K562 (cell line): ENCODE results near the gene TTLL11. TPM values are rescaled to one million over a fixed set of nuclear protein-coding genes. Genes with fewer than 3 reads are reported as not detected.

Experiments used
- ATAC-seq: fragments of 200-7000 bp; cut with Tn5 transposase; 3 replicates; pipeline ENCODE4 v1.9.1; 2020; ENCODE audit warnings: moderate library complexity
- BruUV-seq: library from RNA; stranded (reverse); fragments of 400-500 nt; replicated peaks from 2 replicates; lab custom pipeline; 2021; lab: Mats Ljungman, UMichigan
- CTCF ChIA-PET: fragments of 300-600 bp; formaldehyde crosslinking; extraction: SDS; loops from one replicate; lab custom pipeline; 2021; ENCODE audit warnings: low intra/inter-chr PET ratio; lab: Yijun Ruan, JAX
- POLR2A ChIA-PET: fragments of 300-600, 350-650 bp; sonication (Branson Sonifier 250); formaldehyde crosslinking; extraction: SDS; loops from one replicate; lab custom pipeline; 2021; ENCODE audit warnings: antibody characterized with exemption, inconsistent platforms; lab: Yijun Ruan, JAX
- DNase-seq, 4 experiments: peaks; one replicate each; pipeline versions ENCODE4 v3.0.0 to v3.0.0-alpha.2; 2011 to 2018; ENCODE audit warnings: low spot score in 3 of 4, mixed read lengths in 3 of 4; ENCODE audit errors: extremely low read depth in 1 of 4
- FAIRE-seq: peaks from 2 replicates; lab custom pipeline; 2011; peaks lifted over from hg19 to GRCh38; lab: Jason Lieb, UNC
- H2AFZ ChIP-seq: 2 replicates; pipeline ENCODE4 v1.6.0; 2011; ENCODE audit warnings: low read depth, low read length, control low read depth, inconsistent platforms
- H3K27ac ChIP-seq: fragments of 200-600 bp; 3 replicates; pipeline ENCODE4 v1.8.0; 2011; ENCODE audit warnings: low read depth, mild to moderate bottlenecking, control low read depth, inconsistent platforms, low read length, moderate library complexity, mixed read lengths; ENCODE audit errors: extremely low read depth
- H3K27me3 ChIP-seq, 2 experiments: fragments of 300-600 bp in 1 of 2; 2 replicates in 1 of 2; 3 replicates in 1 of 2; pipeline versions ENCODE4 v1.6.0 to v1.8.0; 2011; ENCODE audit warnings: inconsistent platforms in 2 of 2, low read length in 2 of 2, mild to moderate bottlenecking in 1 of 2, mixed read lengths in 1 of 2, moderate library complexity in 1 of 2; ENCODE audit not compliant: control insufficient read depth in 2 of 2, insufficient read depth in 2 of 2
- H3K36me3 ChIP-seq: fragments of 300-600 bp; 3 replicates; pipeline ENCODE4 v1.8.0; 2011; ENCODE audit warnings: mild to moderate bottlenecking, low read length, inconsistent platforms; ENCODE audit not compliant: control insufficient read depth, insufficient read depth
- H3K4me1 ChIP-seq, 2 experiments: fragments of 200-600 bp in 1 of 2; replicated peaks in 1 of 2; 2 replicates in 1 of 2; 3 replicates in 1 of 2; pipeline versions ENCODE4 v1.5.1 to v1.8.0; 2011; ENCODE audit warnings: inconsistent platforms in 2 of 2, low read length in 2 of 2, mild to moderate bottlenecking in 1 of 2, mixed read lengths in 1 of 2, moderate library complexity in 1 of 2; ENCODE audit not compliant: control insufficient read depth in 2 of 2, insufficient read depth in 2 of 2
- H3K4me2 ChIP-seq: 2 replicates; pipeline ENCODE4 v1.6.1; 2011; ENCODE audit warnings: low read length, control low read depth, inconsistent platforms, mixed read lengths; ENCODE audit not compliant: insufficient read depth
- H3K4me3 ChIP-seq: fragments of 200-600 bp; sonication (generic), shearing (Covaris generic); 2 replicates; pipeline ENCODE4 v1.5.1; 2016; ENCODE audit warnings: control low read depth, inconsistent platforms
- H3K79me2 ChIP-seq: fragments of 200-600 bp; 3 replicates; pipeline ENCODE4 v1.8.0; 2011; ENCODE audit warnings: low read length, inconsistent platforms; ENCODE audit not compliant: control insufficient read depth, insufficient read depth
- H3K9ac ChIP-seq, 2 experiments: 2 replicates each; pipeline versions ENCODE4 v1.6.0 to v1.6.1; 2011; ENCODE audit warnings: low read depth in 2 of 2, low read length in 2 of 2, control low read depth in 1 of 2, inconsistent platforms in 1 of 2, mild to moderate bottlenecking in 1 of 2, mixed read lengths in 1 of 2; ENCODE audit not compliant: insufficient read depth in 1 of 2
- H3K9me1 ChIP-seq: one replicate; pipeline ENCODE4 v1.6.0; 2011; ENCODE audit warnings: inconsistent platforms, mild to moderate bottlenecking, low read length, moderate library complexity; ENCODE audit not compliant: control insufficient read depth, insufficient read depth
- H3K9me3 ChIP-seq: replicated peaks from 2 replicates; pipeline ENCODE4 v1.5.1; 2011; ENCODE audit warnings: low read depth, low read length, inconsistent platforms; ENCODE audit not compliant: control insufficient read depth, insufficient read depth
- H4K20me1 ChIP-seq: replicated peaks from 2 replicates; pipeline ENCODE4 v1.6.1; 2011; ENCODE audit warnings: low read length, inconsistent platforms, mixed read lengths; ENCODE audit not compliant: control insufficient read depth, insufficient read depth
- ASH1L ChIP-seq: fragments of 450-650 bp; IDR thresholded peaks from 2 replicates; pipeline ENCODE4 v1.6.1; 2018; ENCODE audit warnings: borderline replicate concordance, mild to moderate bottlenecking, low read depth; ENCODE audit not compliant: partially characterized antibody
- HLTF ChIP-seq: fragments of 450-650 bp; IDR thresholded peaks from 2 replicates; pipeline ENCODE4 v1.6.1; 2016
- ILK ChIP-seq: fragments of 450-650 bp; IDR thresholded peaks from 2 replicates; pipeline ENCODE4 v1.6.1; 2016; ENCODE audit warnings: missing genetic modification characterization, low read depth, mild to moderate bottlenecking, missing compliant biosample characterization, moderate library complexity, borderline replicate concordance
- NFIC ChIP-seq: fragments of 450-650 bp; IDR thresholded peaks from 2 replicates; pipeline ENCODE4 v1.6.1; 2017; ENCODE audit warnings: mild to moderate bottlenecking, inconsistent platforms
- PCBP1 ChIP-seq: fragments of 200-400 bp; formaldehyde crosslinking; IDR thresholded peaks from 2 replicates; pipeline ENCODE4 v1.6.1; 2018; ENCODE audit warnings: mild to moderate bottlenecking, low read depth, low read length; ENCODE audit not compliant: poor library complexity, severe bottlenecking
- SMARCA5 ChIP-seq: fragments of 450-650 bp; IDR thresholded peaks from 2 replicates; pipeline ENCODE4 v1.6.1; 2016
- STAG1 ChIP-seq: sonication (generic); formaldehyde crosslinking; IDR thresholded peaks from 2 replicates; pipeline ENCODE4 v1.5.0; 2020; ENCODE audit warnings: missing genetic modification reagents, borderline replicate concordance
- ZNF224 ChIP-seq: sonication (generic); formaldehyde crosslinking; IDR thresholded peaks from 2 replicates; pipeline ENCODE4 v1.8.0; 2022; ENCODE audit warnings: mild to moderate bottlenecking, missing genetic modification reagents
- ZNF764 ChIP-seq: fragments of 250-450 bp; sonication (Bioruptor Pico); IDR thresholded peaks from 2 replicates; pipeline ENCODE4 v1.4.0; 2020; ENCODE audit warnings: low read depth, mild to moderate bottlenecking, moderate library complexity
- ZNF79 ChIP-seq: fragments of 250-450 bp; sonication (Bioruptor Pico); IDR thresholded peaks from 2 replicates; pipeline ENCODE4 v1.4.0; 2020; ENCODE audit warnings: low read depth, mild to moderate bottlenecking, moderate library complexity
- WGBS: fragments of 100-300 bp; shearing (Covaris generic); methylation state at CpG from one replicate; pipeline ENCODE4 v1.1.6; 2016; ENCODE audit warnings: low coverage, mixed read lengths; ENCODE audit not compliant: insufficient coverage; ENCODE audit errors: missing lambda C conversion rate; 5-methylcytosine and 5-hydroxymethylcytosine counted together
- in situ Hi-C: fragments of 300-500 bp; cut with MboI; formaldehyde crosslinking; loops from 4 replicates; pipeline ENCODE4 v1.15.0; 2018; ENCODE audit warnings: inconsistent platforms, mixed read lengths
- intact Hi-C: fragments of 100-400 bp; cut with micrococcal nuclease; formaldehyde crosslinking; loops from 2 replicates; pipeline ENCODE4 v1.14.2; 2022
- polyA plus RNA-seq, 8 experiments: library from polyadenylated mRNA; depleted of rRNA in 4 of 8; stranded (reverse) in 5 of 8; unstranded in 3 of 8; fragments of >200 nt; fragmentation: Nextera tagmentation in 2 of 8; fragmentation: Illumina TruSeq in 1 of 8; extraction: Ambion mirVana in 2 of 8; extraction: Trizol in 1 of 8; gene quantifications; 2 replicates each; pipeline versions ENCODE4 v1.2.1 to v1.2.3, GENCODE V29; 2011 to 2014; ENCODE audit warnings: inconsistent platforms in 1 of 8, missing spikeins in 1 of 8
- total RNA-seq, 7 experiments: library from RNA; depleted of rRNA in 6 of 7; stranded (reverse); fragments of >200 nt in 6 of 7; fragmentation: Illumina TruSeq in 2 of 7; extraction: Trizol in 2 of 7; gene quantifications; 2 replicates each; pipeline versions ENCODE4 v1.2.1 to v1.2.3, GENCODE V29; 2011 to 2021; ENCODE audit warnings: low replicate concordance in 1 of 7
- TF ChIP-seq, protein P1 (sequence below): fragments of 250-450 bp; sonication (Bioruptor Pico); IDR thresholded peaks from 2 replicates; pipeline ENCODE4 v1.5.0; 2021
- TF ChIP-seq, protein P2 (sequence below): fragments of 250-450 bp; sonication (Bioruptor Pico); IDR thresholded peaks from 2 replicates; pipeline ENCODE4 v1.5.0; 2021; ENCODE audit warnings: mild to moderate bottlenecking, moderate library complexity
- TF ChIP-seq, protein P3 (sequence below): fragments of 250-450 bp; sonication (Bioruptor Pico); IDR thresholded peaks from 2 replicates; pipeline ENCODE4 v1.6.1; 2021; ENCODE audit warnings: mild to moderate bottlenecking
- TF ChIP-seq, protein P4 (sequence below): fragments of 250-450 bp; sonication (Bioruptor Pico); IDR thresholded peaks from 2 replicates; pipeline ENCODE4 v1.4.0; 2020; ENCODE audit warnings: mild to moderate bottlenecking, moderate library complexity

TTLL11 gene
- total and polyA plus RNA-seq, 9 of the 15 experiments (the other 6 are each of a cell fraction or from before 2014, with no cell fraction given), result 0.83 to 4.4 (median 2.7) TPM

DNA sequence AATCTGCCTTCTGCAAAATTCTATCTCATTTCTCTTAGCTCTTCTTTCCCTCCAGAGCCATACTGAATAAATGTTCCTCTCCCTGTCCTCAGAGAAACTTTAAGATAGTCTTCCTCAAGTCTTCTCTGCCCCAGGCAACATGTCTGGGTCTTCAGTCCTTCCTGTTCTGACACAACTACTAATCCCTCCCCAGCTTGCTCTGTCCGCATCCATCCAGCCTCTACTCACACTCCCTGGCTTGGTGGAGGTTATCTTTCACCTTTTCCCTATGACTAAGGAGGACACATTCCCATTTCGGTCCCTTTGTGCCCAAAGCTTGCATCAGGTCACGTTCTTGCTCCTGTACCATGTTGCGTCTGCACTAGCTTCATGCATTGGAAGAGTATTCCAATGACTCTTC lies 143.3 kb downstream of the TTLL11 start:
- H3K4me2 ChIP-seq, result no peak overlapping the region
- H3K9me1 ChIP-seq, result no peaks in the 10 kb centered on the region
- no peak overlapping the region for H3K9ac ChIP-seq
- no peak overlapping the region for H3K4me3 ChIP-seq
- H4K20me1 ChIP-seq, result no peaks in the 10 kb centered on the region; the same call in 1 of the 2 replicates
- H3K4me1 ChIP-seq, result no peaks in the 10 kb centered on the region
- POLR2A ChIA-PET, result interaction anchor here (0.6 to 0.7 kb wide), 2 partner anchors 295 to 331 kb away, joined by 3 read pairs; no protein-coding TSS in a partner anchor
- H3K79me2 ChIP-seq, result no peaks in the 10 kb centered on the region
- H3K27ac ChIP-seq, result no peak overlapping the region
- in situ Hi-C loops (no loop called here), intact Hi-C loops (no loop called here)
- H2AFZ ChIP-seq, result no peak overlapping the region
- no peaks in the 10 kb centered on the region for H3K9me3 ChIP-seq
- 0% methylated on average over 4 of the region's 4 CpGs for WGBS
- no peak for FAIRE-seq
- no TSS peak for BruUV-seq
- no peaks in the 10 kb centered on the region for H3K36me3 ChIP-seq
- no peak for DNase-seq
- peaks cover 39 to 49% of the 10 kb centered on the region in 2 experiments for H3K27me3 ChIP-seq
- CTCF ChIA-PET, result no interaction called here
- ATAC-seq, result no peak
- TF ChIP-seq, protein P1, sequence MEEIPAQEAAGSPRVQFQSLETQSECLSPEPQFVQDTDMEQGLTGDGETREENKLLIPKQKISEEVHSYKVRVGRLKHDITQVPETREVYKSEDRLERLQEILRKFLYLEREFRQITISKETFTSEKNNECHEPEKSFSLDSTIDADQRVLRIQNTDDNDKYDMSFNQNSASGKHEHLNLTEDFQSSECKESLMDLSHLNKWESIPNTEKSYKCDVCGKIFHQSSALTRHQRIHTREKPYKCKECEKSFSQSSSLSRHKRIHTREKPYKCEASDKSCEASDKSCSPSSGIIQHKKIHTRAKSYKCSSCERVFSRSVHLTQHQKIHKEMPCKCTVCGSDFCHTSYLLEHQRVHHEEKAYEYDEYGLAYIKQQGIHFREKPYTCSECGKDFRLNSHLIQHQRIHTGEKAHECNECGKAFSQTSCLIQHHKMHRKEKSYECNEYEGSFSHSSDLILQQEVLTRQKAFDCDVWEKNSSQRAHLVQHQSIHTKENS (CRISPR knock-in tag), result no peak
- TF ChIP-seq ILK (tag) (no peak), PCBP1 (no peak), HLTF (no peak), ZNF764 (CRISPR knock-in tag) (no peak), STAG1 (no peak), SMARCA5 (no peak), NFIC (no peak), ZNF224 (CRISPR knock-in tag) (no peak), ASH1L (no peak), ZNF79 (no peak)
- TF ChIP-seq, protein P2, sequence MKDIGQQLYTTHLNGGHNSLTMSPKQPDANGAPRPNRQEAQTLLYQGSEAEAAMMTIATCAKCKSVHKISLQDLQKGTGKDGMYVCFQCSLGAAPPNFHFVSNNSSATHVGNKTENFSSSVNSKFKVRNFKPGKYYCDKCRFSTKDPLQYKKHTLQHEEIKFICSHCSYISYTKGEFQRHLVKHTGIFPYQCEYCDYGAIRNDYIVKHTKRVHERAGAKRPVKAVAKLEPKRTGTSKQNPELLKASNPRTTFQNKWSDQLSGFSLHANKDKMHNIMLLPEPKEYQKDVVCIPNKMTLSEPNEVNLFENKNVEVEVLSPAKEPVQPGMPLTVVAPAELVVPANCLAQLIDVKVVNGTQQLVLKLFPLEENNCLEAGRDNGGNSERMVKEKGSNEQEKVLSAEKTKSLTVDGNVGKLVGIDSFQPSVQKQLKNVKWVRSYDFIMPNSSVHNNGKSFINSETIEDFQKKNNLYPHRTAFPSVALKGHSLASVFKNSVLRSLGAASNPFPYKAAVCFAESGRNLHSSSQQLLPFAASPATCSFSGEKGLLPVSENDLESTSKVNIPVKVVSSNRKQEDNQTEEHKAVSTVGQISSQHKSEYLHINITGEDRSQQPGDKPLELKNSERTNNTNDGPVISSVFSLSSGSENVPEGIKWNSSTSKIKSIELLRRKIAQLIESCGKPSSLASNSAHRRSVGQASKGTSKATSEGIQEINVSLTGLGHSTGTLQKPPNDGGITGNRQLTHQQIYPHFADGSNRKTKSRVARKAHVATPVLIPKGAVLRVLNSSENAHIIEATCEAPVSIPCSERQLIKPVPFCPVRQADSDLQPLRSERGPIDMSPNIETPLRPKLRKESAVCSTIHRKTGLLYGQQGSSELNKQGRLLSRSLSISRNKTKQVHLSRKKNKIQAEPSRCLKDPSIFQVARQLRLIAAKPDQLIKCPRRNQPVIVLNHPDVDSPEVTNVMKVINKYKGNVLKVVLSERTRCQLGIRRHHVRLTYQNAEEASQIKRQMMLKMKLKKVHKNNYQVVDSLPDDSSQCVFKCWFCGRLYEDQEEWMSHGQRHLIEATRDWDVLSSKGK, result no peak
- TF ChIP-seq, protein P3, sequence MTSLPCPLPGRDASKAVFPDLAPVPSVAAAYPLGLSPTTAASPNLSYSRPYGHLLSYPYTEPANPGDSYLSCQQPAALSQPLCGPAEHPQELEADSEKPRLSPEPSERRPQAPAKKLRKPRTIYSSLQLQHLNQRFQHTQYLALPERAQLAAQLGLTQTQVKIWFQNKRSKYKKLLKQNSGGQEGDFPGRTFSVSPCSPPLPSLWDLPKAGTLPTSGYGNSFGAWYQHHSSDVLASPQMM (CRISPR knock-in tag), result no peak
- TF ChIP-seq, protein P4, sequence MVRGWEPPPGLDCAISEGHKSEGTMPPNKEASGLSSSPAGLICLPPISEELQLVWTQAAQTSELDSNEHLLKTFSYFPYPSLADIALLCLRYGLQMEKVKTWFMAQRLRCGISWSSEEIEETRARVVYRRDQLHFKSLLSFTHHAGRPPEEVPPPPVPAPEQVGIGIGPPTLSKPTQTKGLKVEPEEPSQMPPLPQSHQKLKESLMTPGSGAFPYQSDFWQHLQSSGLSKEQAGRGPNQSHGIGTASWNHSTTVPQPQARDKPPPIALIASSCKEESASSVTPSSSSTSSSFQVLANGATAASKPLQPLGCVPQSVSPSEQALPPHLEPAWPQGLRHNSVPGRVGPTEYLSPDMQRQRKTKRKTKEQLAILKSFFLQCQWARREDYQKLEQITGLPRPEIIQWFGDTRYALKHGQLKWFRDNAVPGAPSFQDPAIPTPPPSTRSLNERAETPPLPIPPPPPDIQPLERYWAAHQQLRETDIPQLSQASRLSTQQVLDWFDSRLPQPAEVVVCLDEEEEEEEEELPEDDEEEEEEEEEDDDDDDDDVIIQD (CRISPR knock-in tag), result no peak
- TF ChIP-seq, all 486 proteins: peak for 0
